Stimulated activated CD8-positive, alpha-beta memory T cell treated with anti-CD3 and anti-CD28 coated beads, Interleukin-12 subunit alpha, Interleukin-12 subunit beta, amount 100 ng/mL, for 1 hour (primary cell): ENCODE results near the gene MEIS2.
A peak's percentile ranks its signal among the peaks of the same experiment; 100 is the strongest.

ENCODE experiments used
- DNase-seq: peaks from one replicate; pipeline ENCODE4 v3.0.0-alpha.2; 2020; ENCODE audit warnings: low read depth

Gene MEIS2

GRCh38 chr15:36894075-36894474 lies 206.3 kb downstream of the MEIS2 start:
- DNase-seq, result no peak

GRCh38 chr15:36893276-36893675 lies 207.1 kb downstream of the MEIS2 start:
- no peak for DNase-seq

DNA sequence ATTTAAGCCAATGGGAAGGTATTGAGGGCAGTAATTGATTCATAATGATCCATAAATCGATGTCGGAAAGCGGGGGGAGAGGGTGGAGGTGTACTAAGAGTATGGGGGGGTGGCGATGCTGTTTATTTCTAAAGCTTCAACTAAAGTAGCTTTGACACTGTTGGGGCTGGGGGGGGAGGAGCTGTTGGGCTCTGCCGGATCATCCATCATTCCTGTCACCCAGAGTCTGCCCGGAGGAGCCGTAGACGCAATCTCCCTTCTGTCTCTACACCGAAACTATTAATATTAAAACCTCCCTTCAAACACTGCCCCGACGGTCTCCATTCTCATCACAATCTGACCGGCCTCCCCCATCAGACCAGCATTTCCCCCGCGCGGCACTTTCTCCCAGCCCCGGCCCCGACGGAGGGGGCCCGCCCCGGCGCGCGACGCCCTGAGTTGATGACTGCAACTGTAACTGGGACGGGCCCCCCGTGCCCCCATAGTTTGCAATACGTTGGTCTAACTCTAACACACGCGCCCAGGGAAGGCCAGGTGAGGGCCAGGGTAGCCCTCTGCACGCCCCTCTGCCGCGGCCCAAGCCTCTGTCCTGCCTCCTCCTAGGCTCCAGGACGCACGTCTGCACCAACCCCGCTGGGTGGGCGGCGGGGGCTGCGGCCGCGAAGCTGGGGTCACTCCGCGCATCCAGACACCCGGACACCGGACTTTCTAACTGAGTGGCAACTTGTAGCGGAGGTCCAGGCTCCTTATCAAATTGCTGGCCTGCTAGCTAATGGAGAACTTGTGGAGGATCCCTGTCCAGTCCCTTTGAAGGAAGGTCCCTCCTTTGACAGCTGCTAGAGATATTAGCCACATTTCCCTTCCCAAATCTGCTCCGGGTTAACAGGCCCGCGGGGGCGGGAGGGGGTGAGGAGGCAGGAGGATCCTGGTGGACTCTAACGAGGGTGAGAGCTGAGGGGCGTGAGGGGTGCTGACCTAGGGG lies 212.0 kb downstream of the MEIS2 start:
- DNase-seq, result no peak

- DNase-seq, result no peak
Observed at GRCh38 chr15:36887214-36887961, 213.0 kb downstream of the MEIS2 start.

DNA sequence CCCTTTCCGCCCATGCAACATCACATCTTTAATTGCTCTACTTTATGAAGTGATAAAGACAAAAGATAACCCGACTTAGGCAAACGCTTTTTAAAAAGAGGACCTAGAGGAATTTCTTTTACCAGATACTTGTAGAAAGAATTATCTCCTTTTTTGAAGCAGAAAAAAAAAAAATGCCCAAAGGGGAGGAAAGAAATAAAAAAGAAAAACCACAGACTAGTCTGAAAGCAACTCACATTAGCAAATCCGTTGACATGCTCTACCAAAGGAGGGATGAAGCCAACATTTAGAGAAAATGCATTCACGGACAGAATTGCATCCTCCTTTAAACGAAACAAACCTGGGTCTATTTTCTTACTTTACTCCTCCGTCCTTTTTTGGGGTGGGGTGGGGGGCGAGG lies 213.6 kb downstream of the MEIS2 start:
- DNase-seq, result no peak

GRCh38 chr15:36886191-36886590 lies 214.2 kb downstream of the MEIS2 start:
- DNase-seq, result no peak

GRCh38 chr15:36885771-36886170 lies 214.6 kb downstream of the MEIS2 start:
- DNase-seq, result no peak

- no peak for DNase-seq
Observed at GRCh38 chr15:36884936-36885635, 215.3 kb downstream of the MEIS2 start.

DNA sequence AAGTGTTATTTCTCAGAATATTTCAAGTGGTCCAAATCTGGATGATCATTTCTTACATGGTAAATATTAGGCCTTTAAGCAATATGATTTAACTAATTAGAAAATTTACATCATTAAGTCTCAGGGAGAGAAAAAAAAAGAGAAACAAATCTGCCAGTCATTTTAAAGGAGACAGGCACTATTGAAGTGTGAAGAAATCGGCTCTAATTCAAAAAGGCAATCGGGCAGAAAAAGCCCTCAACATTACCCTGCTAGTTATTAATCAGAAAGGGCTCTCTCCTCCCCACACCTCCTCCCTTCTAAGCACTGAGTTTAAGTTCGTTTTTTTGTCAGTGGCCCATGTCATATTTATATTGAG lies 215.9 kb downstream of the MEIS2 start:
- no peak for DNase-seq

DNA sequence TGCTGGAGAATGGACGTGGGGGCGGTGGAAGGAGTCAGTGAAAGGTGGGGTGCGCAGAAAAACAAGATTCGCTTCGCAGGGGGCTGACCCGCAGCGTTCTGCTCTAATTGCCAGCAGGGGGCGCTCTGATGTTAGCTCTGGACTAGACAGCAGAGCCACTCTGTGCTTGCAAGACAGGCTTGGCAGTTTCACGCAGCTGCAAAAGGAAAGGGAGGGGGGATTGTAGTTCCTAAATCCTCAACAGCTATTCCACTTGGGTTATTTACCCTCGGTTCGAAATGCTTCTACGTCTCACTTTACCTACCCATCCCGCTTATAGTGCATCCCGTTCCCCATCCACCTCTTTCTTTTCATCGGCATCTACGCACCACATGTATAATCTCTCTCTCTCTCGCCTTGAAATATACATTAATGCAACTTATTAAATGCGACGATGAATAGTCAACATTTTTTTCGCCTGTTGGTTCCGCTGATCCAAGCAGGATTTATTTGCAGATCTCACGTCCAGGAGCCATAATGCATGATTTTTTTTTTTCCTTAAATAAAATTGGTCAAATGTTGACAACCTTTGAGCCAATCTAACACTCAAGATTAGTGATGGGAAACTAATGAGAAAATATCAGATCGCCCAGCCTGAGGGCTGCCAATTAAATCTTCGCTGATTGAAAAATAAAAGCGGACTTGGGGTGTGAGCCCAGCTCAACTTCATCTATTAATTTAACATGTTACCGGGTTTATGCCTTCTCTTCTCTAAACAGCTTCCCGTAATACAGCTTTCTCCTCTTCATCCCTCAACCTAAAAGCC lies 216.4 kb downstream of the MEIS2 start:
- DNase-seq, result peak; percentile 31

GRCh38 chr15:36882487-36883131 lies 217.7 kb downstream of the MEIS2 start:
- no peak for DNase-seq

DNA sequence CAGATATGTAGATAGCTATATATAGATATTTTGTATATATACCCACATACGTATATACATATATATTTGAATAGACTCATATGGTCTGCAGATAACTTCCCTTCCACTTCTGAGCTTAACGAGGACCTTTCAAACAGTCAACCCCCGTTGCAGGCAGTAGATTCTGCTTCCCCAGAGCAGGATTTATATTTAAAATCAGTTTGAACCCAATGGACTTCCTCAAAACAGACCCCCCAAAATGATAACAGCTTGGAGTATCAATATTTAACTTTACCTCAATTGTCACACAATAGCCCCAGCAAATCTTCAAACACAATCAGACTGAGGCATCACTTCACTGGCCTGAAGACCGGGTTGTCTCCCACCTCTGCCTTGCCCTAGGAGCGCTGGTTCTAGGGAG lies 218.3 kb downstream of the MEIS2 start:
- no peak for DNase-seq

- no peak for DNase-seq
Observed at GRCh38 chr15:36881516-36881915, 218.8 kb downstream of the MEIS2 start.

DNA sequence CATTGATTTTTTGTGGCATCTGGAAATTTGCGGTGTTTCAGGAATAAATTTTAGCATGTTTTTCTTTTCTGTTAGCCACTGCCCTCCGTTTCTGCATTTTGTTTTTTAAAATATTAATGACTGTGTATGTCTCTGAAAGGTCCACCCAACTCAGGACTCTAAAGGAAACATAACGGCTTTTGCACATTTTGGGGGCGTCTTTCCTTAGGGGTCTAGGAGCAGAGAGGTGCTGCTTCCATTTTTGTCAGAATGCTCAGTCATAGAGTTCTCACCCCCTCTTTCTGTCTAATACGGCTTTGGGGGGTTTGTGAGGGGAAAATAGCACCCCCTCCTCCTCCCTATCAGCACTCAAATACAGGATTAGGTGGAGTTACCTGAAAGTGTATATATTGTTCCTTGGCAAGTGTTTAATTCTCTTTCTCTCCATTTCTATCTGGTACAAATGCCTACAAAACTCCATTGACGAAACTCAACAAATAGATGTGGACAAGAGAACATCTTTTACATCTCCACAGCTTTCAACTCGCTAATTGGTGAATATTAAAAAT lies 219.4 kb downstream of the MEIS2 start:
- no peak for DNase-seq

DNA sequence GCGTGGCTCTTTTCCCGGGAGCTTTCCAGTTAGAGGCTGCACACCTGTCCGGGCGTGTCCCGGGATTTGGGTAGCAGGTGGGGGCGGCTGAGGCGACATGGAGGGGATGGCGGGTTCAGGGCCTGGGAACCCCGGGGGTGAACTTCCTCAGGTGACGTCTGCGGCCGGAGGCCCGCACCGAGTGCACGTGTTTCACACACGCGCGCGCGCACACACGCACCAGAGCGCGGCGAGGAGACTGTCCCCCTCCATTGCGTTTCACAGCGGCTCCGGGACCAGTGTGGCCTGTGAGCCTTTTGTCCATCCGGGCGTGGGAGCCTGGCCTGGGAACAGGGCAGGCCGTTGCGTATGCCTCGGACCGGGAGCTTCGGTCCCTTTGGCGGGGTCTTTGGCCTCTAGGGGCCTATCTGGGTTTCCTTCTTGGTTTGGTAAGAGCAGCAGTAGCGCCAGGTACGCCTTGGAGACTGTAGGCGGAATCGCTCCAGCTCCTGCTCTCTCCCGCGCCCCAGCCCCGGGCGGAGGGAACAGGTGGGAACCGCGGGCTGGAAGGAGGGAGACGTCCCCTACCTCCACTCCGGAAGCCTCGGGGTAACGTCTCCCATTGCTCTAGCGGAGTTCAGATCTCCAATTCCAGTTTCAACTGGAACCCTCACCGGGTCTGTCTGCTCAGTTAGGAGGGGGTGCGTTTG lies 220.0 kb downstream of the MEIS2 start:
- DNase-seq, result no peak

GRCh38 chr15:36879568-36880222 lies 220.7 kb downstream of the MEIS2 start:
- DNase-seq, result no peak

DNA sequence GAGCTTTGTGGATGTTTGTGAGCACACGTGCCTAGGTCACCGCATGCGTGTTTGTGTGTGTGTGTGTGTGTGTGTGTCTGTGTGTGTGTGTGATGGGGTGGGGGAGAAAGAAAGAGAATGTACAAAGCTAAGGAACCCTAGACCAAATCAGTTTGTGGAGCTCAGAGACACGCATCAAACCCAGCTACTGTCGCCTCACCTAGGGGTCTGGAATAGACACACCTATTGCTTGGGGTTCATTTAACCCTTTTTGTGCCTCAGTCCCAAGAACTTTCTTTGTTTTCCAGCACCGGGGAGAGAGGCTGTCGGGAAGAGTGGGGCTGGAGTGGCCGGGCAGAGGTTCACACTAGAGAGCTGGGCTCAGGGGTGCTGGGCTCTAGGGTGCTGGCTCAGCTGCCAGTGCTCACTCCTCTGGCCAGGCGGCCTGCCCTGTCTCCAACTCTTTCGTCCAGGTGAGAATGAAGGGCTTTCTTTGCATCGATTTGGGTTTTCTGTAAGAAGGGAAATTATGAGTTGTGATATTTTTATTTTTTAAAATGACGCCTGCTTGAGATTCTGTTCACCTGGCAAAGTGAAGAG lies 221.6 kb downstream of the MEIS2 start:
- no peak for DNase-seq

- no peak for DNase-seq
Observed at GRCh38 chr15:36877796-36878683, 222.3 kb downstream of the MEIS2 start.
